Activated gamma-delta T cell treated with Interleukin-2 at 50 U/mL for 16 hours (primary cell): ENCODE measurements around the gene ZNF664.
"Not testable (repeated sequence)": the region's sequence is repeated elsewhere in the genome, so short reads cannot be mapped to it uniquely, and the experiment has no call there.

Source experiments
- DNase-seq: peaks from one replicate; pipeline ENCODE4 v3.0.0-alpha.2; 2020

The ZNF664 gene

GRCh38 chr12:123941624-123942237 lies 31.3 kb upstream of the ZNF664 start:
- DNase-seq: no peak

GRCh38 chr12:123942238-123942653 lies 30.8 kb upstream of the ZNF664 start:
- DNase-seq: no peak

- no peak for DNase-seq
These were observed 29.9 kb upstream of the ZNF664 start for GRCh38 chr12:123942911-123943648.

GRCh38 chr12:123943816-123944215 lies 29.2 kb upstream of the ZNF664 start:
- no peak for DNase-seq

- no peak for DNase-seq
These were observed 28.3 kb upstream of the ZNF664 start for GRCh38 chr12:123944696-123945095.

GRCh38 chr12:123945287-123946151 lies 27.5 kb upstream of the ZNF664 start:
- no peak for DNase-seq

- DNase-seq: no peak
These were observed 26.9 kb upstream of the ZNF664 start for GRCh38 chr12:123946152-123946515.

- not testable (repeated sequence) for DNase-seq
These were observed 26.2 kb upstream of the ZNF664 start for GRCh38 chr12:123946516-123947505.

GRCh38 chr12:123947531-123947930 lies 25.5 kb upstream of the ZNF664 start:
- not testable (repeated sequence) for DNase-seq

GRCh38 chr12:123948401-123948795 lies 24.6 kb upstream of the ZNF664 start:
- DNase-seq: no peak

GRCh38 chr12:123948796-123949769 lies 23.9 kb upstream of the ZNF664 start:
- no peak for DNase-seq

GRCh38 chr12:123949770-123950165 lies 23.2 kb upstream of the ZNF664 start:
- no peak for DNase-seq

GRCh38 chr12:123950476-123951349 lies 22.3 kb upstream of the ZNF664 start:
- DNase-seq: no peak

GRCh38 chr12:123951467-123951866 lies 21.5 kb upstream of the ZNF664 start:
- DNase-seq: no peak

- no peak for DNase-seq
These were observed 21.0 kb upstream of the ZNF664 start for GRCh38 chr12:123952037-123952436.

- DNase-seq: no peak
These were observed 18.2 kb upstream of the ZNF664 start for GRCh38 chr12:123954647-123955350.

- no peak for DNase-seq
These were observed 16.8 kb upstream of the ZNF664 start for GRCh38 chr12:123956249-123956648.

GRCh38 chr12:123957196-123957595 lies 15.8 kb upstream of the ZNF664 start:
- no peak for DNase-seq

GRCh38 chr12:123958462-123958861 lies 14.6 kb upstream of the ZNF664 start:
- DNase-seq: no peak

GRCh38 chr12:123958876-123959275 lies 14.1 kb upstream of the ZNF664 start:
- DNase-seq: no peak
